H9 (cell line): ENCODE measurements around the gene CFAP61. TPM values are rescaled to one million over a fixed set of nuclear protein-coding genes. Genes with fewer than 3 reads are reported as not detected.

Experiments
- DNase-seq: peaks from one replicate; pipeline ENCODE4 v3.0.0-alpha.2; 2017
- H2AFZ ChIP-seq: one replicate; pipeline ENCODE4 v1.6.1; 2013; ENCODE audit warnings: mild to moderate bottlenecking, low read length, control low read depth, moderate library complexity
- H2AK5ac ChIP-seq: 2 replicates; pipeline ENCODE4 v1.6.1; 2013; ENCODE audit warnings: low read length, control low read depth, mixed read lengths; ENCODE audit not compliant: insufficient read length
- H2BK120ac ChIP-seq: one replicate; pipeline ENCODE4 v1.6.1; 2013; ENCODE audit warnings: low read depth, mild to moderate bottlenecking, low read length, control low read depth, inconsistent platforms; ENCODE audit not compliant: poor library complexity, severe bottlenecking
- H2BK12ac ChIP-seq: 2 replicates; pipeline ENCODE4 v1.6.1; 2013; ENCODE audit warnings: low read length, control low read depth, mixed read lengths, low read depth; ENCODE audit not compliant: insufficient read length
- H2BK15ac ChIP-seq: 2 replicates; pipeline ENCODE4 v1.6.1; 2013; ENCODE audit warnings: low read depth, low read length, control low read depth
- H2BK20ac ChIP-seq: one replicate; pipeline ENCODE4 v1.6.1; 2013; ENCODE audit warnings: low read depth, mild to moderate bottlenecking, low read length, control low read depth, inconsistent platforms; ENCODE audit not compliant: poor library complexity, severe bottlenecking
- H2BK5ac ChIP-seq: 2 replicates; pipeline ENCODE4 v1.6.1; 2013; ENCODE audit warnings: low read length, control low read depth, mixed read lengths; ENCODE audit not compliant: insufficient read length
- H3K14ac ChIP-seq: 2 replicates; pipeline ENCODE4 v1.6.1; 2013; ENCODE audit warnings: low read length, control low read depth; ENCODE audit not compliant: insufficient read depth
- H3K18ac ChIP-seq: 2 replicates; pipeline ENCODE4 v1.6.1; 2013; ENCODE audit warnings: low read depth, mild to moderate bottlenecking, mixed read lengths, low read length, control low read depth; ENCODE audit not compliant: insufficient read length
- H3K23ac ChIP-seq: 2 replicates; pipeline ENCODE4 v1.6.1; 2013; ENCODE audit warnings: low read length, control low read depth, mixed read lengths, low read depth; ENCODE audit not compliant: insufficient read length
- H3K23me2 ChIP-seq: 2 replicates; pipeline ENCODE4 v1.6.1; 2013; ENCODE audit warnings: low read depth, mild to moderate bottlenecking, mixed read lengths, low read length, control low read depth; ENCODE audit not compliant: insufficient read length, poor library complexity, severe bottlenecking
- H3K27ac ChIP-seq: 2 replicates; pipeline ENCODE4 v1.5.1; 2013; ENCODE audit warnings: low read length, control low read depth, mixed read lengths, low read depth; ENCODE audit not compliant: insufficient read length
- H3K27me3 ChIP-seq: 2 replicates; pipeline ENCODE4 v1.6.1; 2013; ENCODE audit warnings: low read length, control low read depth, inconsistent platforms; ENCODE audit not compliant: insufficient read depth
- H3K4ac ChIP-seq: 2 replicates; pipeline ENCODE4 v1.6.1; 2013; ENCODE audit warnings: low read depth, mild to moderate bottlenecking, control low read depth, inconsistent platforms, low read length, moderate library complexity
- H3K4me1 ChIP-seq: 2 replicates; pipeline ENCODE4 v1.6.1; 2013; ENCODE audit warnings: low read length, control low read depth, inconsistent platforms; ENCODE audit not compliant: insufficient read depth
- H3K4me2 ChIP-seq: 2 replicates; pipeline ENCODE4 v1.6.1; 2013; ENCODE audit warnings: low read length, control low read depth, mixed read lengths; ENCODE audit not compliant: insufficient read length, insufficient read depth
- H3K56ac ChIP-seq: 2 replicates; pipeline ENCODE4 v1.6.1; 2013; ENCODE audit warnings: low read depth, mild to moderate bottlenecking, mixed read lengths, low read length, control low read depth; ENCODE audit not compliant: insufficient read length
- H3K79me1 ChIP-seq: 2 replicates; pipeline ENCODE4 v1.6.1; 2013; ENCODE audit warnings: low read depth, mild to moderate bottlenecking, moderate library complexity, low read length, control low read depth, inconsistent platforms; ENCODE audit not compliant: insufficient read depth, poor library complexity, severe bottlenecking
- H3K79me2 ChIP-seq: 2 replicates; pipeline ENCODE4 v1.6.1; 2013; ENCODE audit warnings: low read length, control low read depth, inconsistent platforms; ENCODE audit not compliant: insufficient read depth
- H3K9ac ChIP-seq: 2 replicates; pipeline ENCODE4 v1.6.1; 2013; ENCODE audit warnings: low read length, control low read depth, mixed read lengths; ENCODE audit not compliant: insufficient read length; ENCODE audit errors: extremely low read depth
- H3K9me3 ChIP-seq: one replicate; pipeline ENCODE4 v1.6.1; 2013; ENCODE audit warnings: low read depth, low read length, inconsistent platforms; ENCODE audit not compliant: control insufficient read depth
- H3T11ph ChIP-seq: one replicate; pipeline ENCODE4 v1.6.1; 2013; ENCODE audit warnings: mild to moderate bottlenecking, low read length, control low read depth, inconsistent platforms
- H4K20me1 ChIP-seq: one replicate; pipeline ENCODE4 v1.6.1; 2013; ENCODE audit not compliant: control insufficient read depth, insufficient read length, insufficient read depth
- H4K5ac ChIP-seq: 2 replicates; pipeline ENCODE4 v1.6.1; 2013; ENCODE audit warnings: low read depth, mild to moderate bottlenecking, mixed read lengths, low read length, control low read depth; ENCODE audit not compliant: insufficient read length
- H4K8ac ChIP-seq: replicated peaks from 2 replicates; pipeline ENCODE4 v1.6.1; 2013; ENCODE audit warnings: low read length, control low read depth, mixed read lengths, low read depth; ENCODE audit not compliant: insufficient read length
- H4K91ac ChIP-seq: 2 replicates; pipeline ENCODE4 v1.6.1; 2013; ENCODE audit warnings: low read depth, mild to moderate bottlenecking, moderate library complexity, mixed read lengths, low read length, control low read depth; ENCODE audit not compliant: insufficient read length
- H3K27ac Mint-ChIP-seq, 3 experiments: 2 replicates in 2 of 3; 3 replicates in 1 of 3; pipeline ENCODE4 v1.8.0; 2020 to 2021; ENCODE audit warnings: mixed read lengths in 3 of 3, mild to moderate bottlenecking in 1 of 3, moderate library complexity in 1 of 3
- H3K27me3 Mint-ChIP-seq: 2 replicates; pipeline ENCODE4 v1.8.0; 2021; ENCODE audit warnings: low read depth, mild to moderate bottlenecking, moderate library complexity, mixed read lengths
- H3K36me3 Mint-ChIP-seq, 3 experiments: 2 replicates in 2 of 3; 3 replicates in 1 of 3; pipeline ENCODE4 v1.8.0; 2020 to 2021; ENCODE audit warnings: low read depth in 3 of 3, mixed read lengths in 3 of 3; ENCODE audit not compliant: insufficient read depth in 1 of 3
- H3K4me1 Mint-ChIP-seq, 2 experiments: 2 replicates each; pipeline ENCODE4 v1.8.0; 2020; ENCODE audit warnings: mixed read lengths in 2 of 2
- H3K4me3 Mint-ChIP-seq, 2 experiments: 2 replicates in 1 of 2; 3 replicates in 1 of 2; pipeline ENCODE4 v1.8.0; 2020 to 2021; ENCODE audit warnings: mild to moderate bottlenecking in 2 of 2, mixed read lengths in 2 of 2, moderate library complexity in 1 of 2
- H3K9me3 Mint-ChIP-seq, 2 experiments: 2 replicates in 1 of 2; 3 replicates in 1 of 2; pipeline ENCODE4 v1.8.0; 2020; ENCODE audit warnings: mild to moderate bottlenecking in 2 of 2, mixed read lengths in 2 of 2, moderate library complexity in 1 of 2
- WGBS: extraction: QIAGEN DNeasy Blood & Tissue Kit; methylation state at CpG from one replicate; pipeline ENCODE4 v1.1.7; 2013; ENCODE audit warnings: missing lambda C conversion rate, low lambda C conversion rate, mixed read lengths; ENCODE audit not compliant: insufficient read length; ENCODE audit errors: extremely low coverage; 5-methylcytosine and 5-hydroxymethylcytosine counted together
- total RNA-seq: library from RNA; stranded (reverse); gene quantifications from 2 replicates; pipeline ENCODE4 v1.2.1, GENCODE V29; 2021
- TF ChIP-seq, protein P1 (sequence below): fragments of 200-600 bp; sonication (generic); conservative IDR thresholded peaks from 3 replicates; pipeline ENCODE4 v1.8.0; 2021; ENCODE audit warnings: antibody characterized with exemption, mild to moderate bottlenecking

Gene CFAP61
- total RNA-seq, 1 experiment from 2014 or later: 0.44 TPM

DNA sequence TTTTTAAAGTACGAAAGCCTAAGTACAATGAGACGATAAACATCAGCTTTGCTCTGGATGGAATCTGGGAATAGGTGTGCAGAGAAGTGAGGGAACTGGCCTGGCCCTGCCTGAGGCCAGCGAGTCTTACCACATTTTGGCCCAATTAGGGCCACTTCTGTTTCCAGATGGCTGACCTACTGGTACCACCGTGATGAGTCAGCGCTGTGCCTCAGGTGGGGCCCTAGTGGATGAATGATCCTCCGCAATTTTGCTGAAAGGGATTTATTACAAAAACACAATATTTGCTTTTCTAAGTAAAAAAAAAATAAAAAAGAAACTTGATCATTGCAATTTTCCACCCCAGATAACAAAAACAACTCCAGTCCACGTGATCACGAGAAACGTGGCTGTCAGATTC, 338.1 kb downstream of the CFAP61 start:
- TF ChIP-seq, protein P1, sequence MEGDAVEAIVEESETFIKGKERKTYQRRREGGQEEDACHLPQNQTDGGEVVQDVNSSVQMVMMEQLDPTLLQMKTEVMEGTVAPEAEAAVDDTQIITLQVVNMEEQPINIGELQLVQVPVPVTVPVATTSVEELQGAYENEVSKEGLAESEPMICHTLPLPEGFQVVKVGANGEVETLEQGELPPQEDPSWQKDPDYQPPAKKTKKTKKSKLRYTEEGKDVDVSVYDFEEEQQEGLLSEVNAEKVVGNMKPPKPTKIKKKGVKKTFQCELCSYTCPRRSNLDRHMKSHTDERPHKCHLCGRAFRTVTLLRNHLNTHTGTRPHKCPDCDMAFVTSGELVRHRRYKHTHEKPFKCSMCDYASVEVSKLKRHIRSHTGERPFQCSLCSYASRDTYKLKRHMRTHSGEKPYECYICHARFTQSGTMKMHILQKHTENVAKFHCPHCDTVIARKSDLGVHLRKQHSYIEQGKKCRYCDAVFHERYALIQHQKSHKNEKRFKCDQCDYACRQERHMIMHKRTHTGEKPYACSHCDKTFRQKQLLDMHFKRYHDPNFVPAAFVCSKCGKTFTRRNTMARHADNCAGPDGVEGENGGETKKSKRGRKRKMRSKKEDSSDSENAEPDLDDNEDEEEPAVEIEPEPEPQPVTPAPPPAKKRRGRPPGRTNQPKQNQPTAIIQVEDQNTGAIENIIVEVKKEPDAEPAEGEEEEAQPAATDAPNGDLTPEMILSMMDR: no peak
- peaks cover 0 to 8% of the 10 kb centered on the region in 2 experiments; a peak in 2 of 4 replicates for H3K4me1 Mint-ChIP-seq
- DNase-seq: no peak
- Histone ChIP-seq H4K91ac (no peak overlapping the region), H3K79me1 (no peaks in the 10 kb centered on the region), H3K79me2 (no peaks in the 10 kb centered on the region), H4K5ac (no peak overlapping the region), H3K4me1 (no peaks in the 10 kb centered on the region), H2BK120ac (no peak overlapping the region), H2AFZ (no peak overlapping the region), H2BK5ac (no peak overlapping the region), H2BK12ac (no peak overlapping the region), H4K20me1 (no peaks in the 10 kb centered on the region), H3K4me2 (no peak overlapping the region), H3K9ac (no peak overlapping the region), H3K56ac (no peak overlapping the region), H3K23ac (no peak overlapping the region), H3K18ac (no peak overlapping the region), H3K27me3 (no peaks in the 10 kb centered on the region), H2AK5ac (no peak overlapping the region), H3K27ac (no peak overlapping the region), H3T11ph (no peak overlapping the region), H3K9me3 (no peaks in the 10 kb centered on the region), H2BK15ac (no peak overlapping the region), H4K8ac (no peak overlapping the region), H3K23me2 (no peaks in the 10 kb centered on the region), H3K4ac (no peak overlapping the region), H2BK20ac (no peak overlapping the region), H3K14ac (no peak overlapping the region)
- WGBS: no CpG with 5 or more reads among the region's 9 CpGs
- peaks cover 0 to 9% (median 2%) of the 10 kb centered on the region in 3 experiments; a peak in 3 of 7 replicates for H3K36me3 Mint-ChIP-seq
- no peaks in the 10 kb centered on the region; the same call in 1 of the 2 replicates for H3K27me3 Mint-ChIP-seq
- no peak overlapping the region for H3K4me3 Mint-ChIP-seq
- H3K27ac Mint-ChIP-seq: no peak overlapping the region
- H3K9me3 Mint-ChIP-seq: no peaks in the 10 kb centered on the region
